Liver (tissue), 9 donors: ENCODE measurements around the gene IGF2R. TPM values are rescaled to one million over a fixed set of nuclear protein-coding genes. Genes with fewer than 3 reads are reported as not detected.
"Not testable (repeated sequence)": the region's sequence is repeated elsewhere in the genome, so short reads cannot be mapped to it uniquely, and the experiment has no call there.

Experiments
- DNase-seq: peaks from one replicate; pipeline ENCODE4 v3.0.0-alpha.2; 2017; ENCODE audit warnings: low spot score
- H3K27ac ChIP-seq, 2 donors: one replicate each; pipeline ENCODE4 v1.7.0; 2013; ENCODE audit warnings: inconsistent platforms in 2 of 2, low read length in 2 of 2, control low read depth in 1 of 2, low read depth in 1 of 2, mild to moderate bottlenecking in 1 of 2
- H3K27me3 ChIP-seq, 4 donors: one replicate each; pipeline versions ENCODE4 v1.6.1 to v1.7.0; 2013; ENCODE audit warnings: low read length in 3 of 4, inconsistent platforms in 1 of 4, mild to moderate bottlenecking in 1 of 4, moderate library complexity in 1 of 4; ENCODE audit not compliant: control insufficient read depth in 4 of 4, insufficient read depth in 4 of 4
- H3K36me3 ChIP-seq, 4 donors: one replicate each; pipeline versions ENCODE4 v1.6.1 to v1.7.0; 2013; ENCODE audit warnings: low read length in 3 of 4, mild to moderate bottlenecking in 3 of 4, low read depth in 1 of 4, moderate library complexity in 1 of 4; ENCODE audit not compliant: control insufficient read depth in 4 of 4, insufficient read depth in 3 of 4
- H3K4me1 ChIP-seq, 4 donors: one replicate each; pipeline versions ENCODE4 v1.6.1 to v1.7.0; 2013; ENCODE audit warnings: low read length in 3 of 4, mild to moderate bottlenecking in 3 of 4, moderate library complexity in 1 of 4; ENCODE audit not compliant: control insufficient read depth in 4 of 4, insufficient read depth in 4 of 4
- H3K4me3 ChIP-seq, 3 donors: one replicate each; pipeline versions ENCODE4 v1.6.1 to v1.7.0; 2013; ENCODE audit warnings: low read length in 3 of 3, control low read depth in 1 of 3, low read depth in 1 of 3, mild to moderate bottlenecking in 1 of 3
- H3K9ac ChIP-seq, 2 donors: one replicate each; pipeline ENCODE4 v1.7.0; 2013; ENCODE audit warnings: low read length in 2 of 2, mild to moderate bottlenecking in 2 of 2, moderate library complexity in 2 of 2, control low read depth in 1 of 2, low read depth in 1 of 2
- H3K9me3 ChIP-seq, 4 donors: one replicate each; pipeline versions ENCODE4 v1.6.1 to v1.7.0; 2013; ENCODE audit warnings: low read length in 3 of 4; ENCODE audit not compliant: control insufficient read depth in 4 of 4
- CTCF ChIP-seq: fragments of 150-350 bp; IDR thresholded peaks from 2 replicates; pipeline ENCODE4 v1.5.1; 2017; ENCODE audit warnings: improper control_type of control experiment, low read depth, low read length; ENCODE audit not compliant: missing input control
- EGR1 ChIP-seq, 2 donors: IDR thresholded peaks; 2 replicates each; pipeline ENCODE4 v1.6.1; 2016 to 2018; ENCODE audit warnings: antibody characterized with exemption in 2 of 2, low read depth in 2 of 2
- FOXA1 ChIP-seq: IDR thresholded peaks from 2 replicates; pipeline ENCODE4 v1.6.1; 2016; ENCODE audit warnings: antibody characterized with exemption
- GABPA ChIP-seq, 2 donors: IDR thresholded peaks in 1 of 2; conservative IDR thresholded peaks in 1 of 2; 2 replicates each; pipeline ENCODE4 v1.6.1; 2016; ENCODE audit warnings: antibody characterized with exemption in 2 of 2, mild to moderate bottlenecking in 1 of 2, moderate library complexity in 1 of 2
- HNF4A ChIP-seq, 2 donors: conservative IDR thresholded peaks; 2 replicates each; pipeline ENCODE4 v1.6.1; 2016; ENCODE audit warnings: antibody characterized with exemption in 2 of 2, mild to moderate bottlenecking in 2 of 2
- HNF4G ChIP-seq: IDR thresholded peaks from 2 replicates; pipeline ENCODE4 v1.6.1; 2016; ENCODE audit warnings: antibody characterized with exemption
- JUND ChIP-seq, 2 donors: IDR thresholded peaks; 2 replicates each; pipeline ENCODE4 v1.6.1; 2016; ENCODE audit warnings: antibody characterized with exemption in 2 of 2
- MAX ChIP-seq: IDR thresholded peaks from 2 replicates; pipeline ENCODE4 v1.6.1; 2016; ENCODE audit warnings: antibody characterized with exemption
- NR2F2 ChIP-seq: IDR thresholded peaks from 2 replicates; pipeline ENCODE4 v1.6.1; 2016; ENCODE audit warnings: antibody characterized with exemption
- RAD21 ChIP-seq, 2 donors: IDR thresholded peaks; 2 replicates each; pipeline ENCODE4 v1.6.1; 2016; ENCODE audit warnings: antibody characterized with exemption in 2 of 2, mild to moderate bottlenecking in 2 of 2
- RXRA ChIP-seq, 2 donors: IDR thresholded peaks; 2 replicates each; pipeline ENCODE4 v1.6.1; 2017 to 2018; ENCODE audit warnings: antibody characterized with exemption in 2 of 2, mild to moderate bottlenecking in 1 of 2
- SP1 ChIP-seq: IDR thresholded peaks from 2 replicates; pipeline ENCODE4 v1.6.1; 2018; ENCODE audit warnings: antibody characterized with exemption, mild to moderate bottlenecking
- TAF1 ChIP-seq: conservative IDR thresholded peaks from 2 replicates; pipeline ENCODE4 v1.6.1; 2016; ENCODE audit warnings: antibody characterized with exemption, mild to moderate bottlenecking
- YY1 ChIP-seq: IDR thresholded peaks from 2 replicates; pipeline ENCODE4 v1.6.1; 2016; ENCODE audit warnings: antibody characterized with exemption, mild to moderate bottlenecking
- WGBS: extraction: QIAGEN DNeasy Blood & Tissue Kit; methylation state at CpG from one replicate; pipeline ENCODE4 v1.1.7; 2013; 5-methylcytosine and 5-hydroxymethylcytosine counted together
- polyA plus RNA-seq, 2 donors: library from polyadenylated mRNA; stranded (reverse) in 1 of 2; unstranded in 1 of 2; fragments of 200-250 nt in 1 of 2; fragments of >200 nt in 1 of 2; fragmentation: Nextera tagmentation in 1 of 2; extraction: Ambion mirVana in 1 of 2; gene quantifications; one replicate each; pipeline versions ENCODE4 v1.2.1 to v1.2.3, GENCODE V29; 2013 to 2015
- total RNA-seq, 2 donors: library from RNA; depleted of rRNA; stranded (reverse); fragments of >200 nt; gene quantifications; one replicate each; pipeline ENCODE4 v1.2.3, GENCODE V29; 2014
- TF ChIP-seq, protein P1 (sequence below): IDR thresholded peaks from 2 replicates; pipeline ENCODE4 v1.6.1; 2016; ENCODE audit warnings: antibody characterized with exemption, mild to moderate bottlenecking
- TF ChIP-seq, protein P2 (sequence below): IDR thresholded peaks from 2 replicates; pipeline ENCODE4 v1.6.1; 2016; ENCODE audit warnings: antibody characterized with exemption
- donor health status: healthy.
- donor health status: healthy.
- donor health status: healthy.
- donor health status: healthy.
- donor health status: healthy.

The IGF2R gene
- total and polyA plus RNA-seq, 4 donors, result 16.6 to 84.9 (median 45.7) TPM

DNA sequence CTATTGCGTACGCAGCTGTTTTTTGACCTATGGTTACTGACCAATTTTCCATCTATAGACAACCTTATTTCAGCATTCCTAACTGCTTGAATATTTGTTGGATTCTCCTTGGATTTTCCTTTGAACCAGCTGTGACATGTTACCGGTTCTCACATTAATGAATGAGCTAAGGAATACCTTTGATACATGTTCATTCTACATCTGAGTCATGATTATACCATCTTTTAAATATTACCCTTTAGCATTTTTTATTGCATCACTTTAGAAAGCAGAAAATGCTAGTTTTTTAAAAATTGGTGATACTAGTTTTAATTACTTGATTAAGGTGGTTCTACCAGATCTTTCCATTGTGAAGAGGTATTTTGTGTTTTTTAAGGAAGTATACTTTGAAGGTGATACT is 1.9 kb upstream of the IGF2R start (continued):
- TF ChIP-seq EGR1 (IDR thresholded peaks at IDR 0.05; ENCODE audit: low read depth in 2 of 2) (no peak), JUND (IDR thresholded peaks at IDR 0.05) (no peak)

GRCh38 chr6:159967621-159968020 is 1.3 kb upstream of the IGF2R start:
- not testable (repeated sequence) for H3K4me3 ChIP-seq, H3K27me3 ChIP-seq, H3K27ac ChIP-seq, H3K9me3 ChIP-seq, H3K36me3 ChIP-seq, DNase-seq, H3K9ac ChIP-seq
- WGBS, result 93% methylated on average over 17 of the region's 17 CpGs
- H3K4me1 ChIP-seq, result peaks cover 3 to 19% (median 6%) of the 10 kb centered on the region in 4 donors

DNA sequence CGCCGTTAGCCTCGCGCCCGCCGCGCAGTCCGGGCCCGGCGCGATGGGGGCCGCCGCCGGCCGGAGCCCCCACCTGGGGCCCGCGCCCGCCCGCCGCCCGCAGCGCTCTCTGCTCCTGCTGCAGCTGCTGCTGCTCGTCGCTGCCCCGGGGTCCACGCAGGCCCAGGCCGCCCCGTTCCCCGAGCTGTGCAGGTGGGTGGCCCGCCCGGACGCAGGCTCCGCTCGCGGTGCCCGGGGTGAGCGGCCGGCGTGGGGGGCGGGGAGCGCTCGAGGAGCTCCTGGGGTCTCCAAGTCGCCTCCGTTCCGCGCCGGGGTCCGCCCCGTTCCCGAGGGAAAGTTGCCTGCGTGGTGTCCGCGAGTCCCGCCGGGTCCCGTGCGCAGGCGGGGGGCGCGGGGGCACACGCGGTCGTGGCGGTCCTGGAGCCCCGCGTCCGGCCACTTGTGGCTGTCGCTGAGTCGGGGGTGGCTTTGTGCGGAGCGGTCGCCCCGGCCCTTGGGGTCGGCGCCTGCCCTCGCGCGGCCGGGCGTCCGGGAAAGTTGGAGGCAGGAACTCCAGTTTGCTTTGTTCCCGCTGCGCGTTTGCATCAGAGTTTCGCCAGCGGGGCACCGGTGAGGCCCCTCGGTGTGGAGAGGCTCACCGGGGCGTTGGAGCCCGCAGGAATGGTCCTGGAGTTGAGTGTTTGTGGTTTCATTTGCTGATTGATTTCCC is 476 bp downstream of the IGF2R start:
- Histone ChIP-seq H3K4me3 (peak overlapping the region; percentile 68 to 98 (median 77)), H3K9me3 (no peaks in the 10 kb centered on the region), H3K4me1 (peaks cover 3 to 24% (median 6%) of the 10 kb centered on the region in 4 donors), H3K9ac (peak overlapping the region; percentile 51 to 78), H3K36me3 (no peaks in the 10 kb centered on the region), H3K27ac (peak overlapping the region; percentile 86 to 93), H3K27me3 (no peaks in the 10 kb centered on the region)
- under 1% methylated on average over 91 of the region's 91 CpGs for WGBS
- DNase-seq, result peak; percentile 58
- no peak for TF ChIP-seq GABPA (IDR thresholded peaks at IDR 0.05 in 1 of 2, conservative IDR thresholded peaks at IDR 0.05 in 1 of 2)
- no peak for TF ChIP-seq RAD21 (IDR thresholded peaks at IDR 0.05)
- no peak for TF ChIP-seq EGR1 (IDR thresholded peaks at IDR 0.05; ENCODE audit: low read depth in 2 of 2)
- no peak for TF ChIP-seq RXRA (IDR thresholded peaks at IDR 0.05)
- TF ChIP-seq HNF4G, result no peak
- no peak for TF ChIP-seq HNF4A (conservative IDR thresholded peaks at IDR 0.05)
- no peak for TF ChIP-seq JUND (IDR thresholded peaks at IDR 0.05)
- no peak for TF ChIP-seq FOXA1
- TF ChIP-seq TAF1, result no peak
- TF ChIP-seq MAX, result no peak
- no peak for TF ChIP-seq YY1
- TF ChIP-seq, protein P1, sequence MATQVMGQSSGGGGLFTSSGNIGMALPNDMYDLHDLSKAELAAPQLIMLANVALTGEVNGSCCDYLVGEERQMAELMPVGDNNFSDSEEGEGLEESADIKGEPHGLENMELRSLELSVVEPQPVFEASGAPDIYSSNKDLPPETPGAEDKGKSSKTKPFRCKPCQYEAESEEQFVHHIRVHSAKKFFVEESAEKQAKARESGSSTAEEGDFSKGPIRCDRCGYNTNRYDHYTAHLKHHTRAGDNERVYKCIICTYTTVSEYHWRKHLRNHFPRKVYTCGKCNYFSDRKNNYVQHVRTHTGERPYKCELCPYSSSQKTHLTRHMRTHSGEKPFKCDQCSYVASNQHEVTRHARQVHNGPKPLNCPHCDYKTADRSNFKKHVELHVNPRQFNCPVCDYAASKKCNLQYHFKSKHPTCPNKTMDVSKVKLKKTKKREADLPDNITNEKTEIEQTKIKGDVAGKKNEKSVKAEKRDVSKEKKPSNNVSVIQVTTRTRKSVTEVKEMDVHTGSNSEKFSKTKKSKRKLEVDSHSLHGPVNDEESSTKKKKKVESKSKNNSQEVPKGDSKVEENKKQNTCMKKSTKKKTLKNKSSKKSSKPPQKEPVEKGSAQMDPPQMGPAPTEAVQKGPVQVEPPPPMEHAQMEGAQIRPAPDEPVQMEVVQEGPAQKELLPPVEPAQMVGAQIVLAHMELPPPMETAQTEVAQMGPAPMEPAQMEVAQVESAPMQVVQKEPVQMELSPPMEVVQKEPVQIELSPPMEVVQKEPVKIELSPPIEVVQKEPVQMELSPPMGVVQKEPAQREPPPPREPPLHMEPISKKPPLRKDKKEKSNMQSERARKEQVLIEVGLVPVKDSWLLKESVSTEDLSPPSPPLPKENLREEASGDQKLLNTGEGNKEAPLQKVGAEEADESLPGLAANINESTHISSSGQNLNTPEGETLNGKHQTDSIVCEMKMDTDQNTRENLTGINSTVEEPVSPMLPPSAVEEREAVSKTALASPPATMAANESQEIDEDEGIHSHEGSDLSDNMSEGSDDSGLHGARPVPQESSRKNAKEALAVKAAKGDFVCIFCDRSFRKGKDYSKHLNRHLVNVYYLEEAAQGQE, result no peak
- no peak for TF ChIP-seq NR2F2
- TF ChIP-seq, protein P2, sequence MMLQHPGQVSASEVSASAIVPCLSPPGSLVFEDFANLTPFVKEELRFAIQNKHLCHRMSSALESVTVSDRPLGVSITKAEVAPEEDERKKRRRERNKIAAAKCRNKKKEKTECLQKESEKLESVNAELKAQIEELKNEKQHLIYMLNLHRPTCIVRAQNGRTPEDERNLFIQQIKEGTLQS, result no peak
- no peak for TF ChIP-seq CTCF
- no peak for TF ChIP-seq SP1
